ENCODE measurements around the gene OR1I1. TPM values are rescaled to one million over a fixed set of nuclear protein-coding genes. Genes with fewer than 3 reads are reported as not detected.
"Not testable (repeated sequence)": the region's sequence is repeated elsewhere in the genome, so short reads cannot be mapped to it uniquely, and the experiment has no call there.

Gene OR1I1
- total RNA-seq, 1 donor from 2014 or later, result not detected

- H3K36me3 Mint-ChIP-seq (ENCODE audit: low read depth, unreplicated experiment), result peaks cover 5% of the 10 kb centered on the region
- no peak overlapping the region for H3K4me3 Mint-ChIP-seq (ENCODE audit: unreplicated experiment)
- peaks cover 8% of the 10 kb centered on the region for H3K27me3 Mint-ChIP-seq (ENCODE audit: unreplicated experiment)
Observed at GRCh38 chr19:15050639-15051038, 31.4 kb upstream of the OR1I1 start.

DNA sequence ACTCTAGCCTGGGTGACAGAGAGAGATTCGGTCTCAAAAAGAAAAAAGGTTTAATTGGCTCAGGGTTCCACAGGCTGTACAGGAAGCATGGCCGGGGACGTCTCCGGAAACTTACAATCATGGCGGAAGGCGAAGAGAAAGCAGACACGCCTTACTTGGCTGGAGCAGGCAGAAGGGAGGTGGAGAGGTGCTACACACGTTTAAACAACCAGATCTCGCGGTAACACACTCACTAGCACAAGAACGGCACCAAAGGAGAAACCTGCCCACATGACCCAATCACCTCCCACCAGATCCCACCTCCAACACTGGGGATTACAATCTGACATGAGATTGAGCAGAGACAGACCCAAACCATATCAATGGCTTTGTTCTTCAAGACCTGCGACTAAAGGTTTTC lies 20.0 kb upstream of the OR1I1 start:
- Mint-ChIP-seq H3K9me3 (ENCODE audit: unreplicated experiment) (peaks cover 17% of the 10 kb centered on the region), H3K4me1 (ENCODE audit: unreplicated experiment) (no peaks in the 10 kb centered on the region), H3K36me3 (ENCODE audit: low read depth, unreplicated experiment) (no peaks in the 10 kb centered on the region), H3K27ac (ENCODE audit: unreplicated experiment) (no peak overlapping the region), H3K4me3 (ENCODE audit: unreplicated experiment) (no peak overlapping the region), H3K27me3 (ENCODE audit: unreplicated experiment) (peaks cover 2% of the 10 kb centered on the region)
- TF ChIP-seq, protein P1, sequence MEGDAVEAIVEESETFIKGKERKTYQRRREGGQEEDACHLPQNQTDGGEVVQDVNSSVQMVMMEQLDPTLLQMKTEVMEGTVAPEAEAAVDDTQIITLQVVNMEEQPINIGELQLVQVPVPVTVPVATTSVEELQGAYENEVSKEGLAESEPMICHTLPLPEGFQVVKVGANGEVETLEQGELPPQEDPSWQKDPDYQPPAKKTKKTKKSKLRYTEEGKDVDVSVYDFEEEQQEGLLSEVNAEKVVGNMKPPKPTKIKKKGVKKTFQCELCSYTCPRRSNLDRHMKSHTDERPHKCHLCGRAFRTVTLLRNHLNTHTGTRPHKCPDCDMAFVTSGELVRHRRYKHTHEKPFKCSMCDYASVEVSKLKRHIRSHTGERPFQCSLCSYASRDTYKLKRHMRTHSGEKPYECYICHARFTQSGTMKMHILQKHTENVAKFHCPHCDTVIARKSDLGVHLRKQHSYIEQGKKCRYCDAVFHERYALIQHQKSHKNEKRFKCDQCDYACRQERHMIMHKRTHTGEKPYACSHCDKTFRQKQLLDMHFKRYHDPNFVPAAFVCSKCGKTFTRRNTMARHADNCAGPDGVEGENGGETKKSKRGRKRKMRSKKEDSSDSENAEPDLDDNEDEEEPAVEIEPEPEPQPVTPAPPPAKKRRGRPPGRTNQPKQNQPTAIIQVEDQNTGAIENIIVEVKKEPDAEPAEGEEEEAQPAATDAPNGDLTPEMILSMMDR (IDR thresholded peaks at IDR 0.05; ENCODE audit: unreplicated experiment), result no peak
- DNase-seq (ENCODE audit: low spot score), result no peak

More at GRCh38 chr19:15050639-15051038, 31.4 kb upstream of the OR1I1 start:
- DNase-seq (ENCODE audit: low spot score), result no peak
- TF ChIP-seq, protein P1 (IDR thresholded peaks at IDR 0.05; ENCODE audit: unreplicated experiment), result no peak
- H3K27ac Mint-ChIP-seq (ENCODE audit: unreplicated experiment), result no peak overlapping the region
- H3K4me1 Mint-ChIP-seq (ENCODE audit: unreplicated experiment), result no peaks in the 10 kb centered on the region
- H3K9me3 Mint-ChIP-seq (ENCODE audit: unreplicated experiment), result no peaks in the 10 kb centered on the region

DNA sequence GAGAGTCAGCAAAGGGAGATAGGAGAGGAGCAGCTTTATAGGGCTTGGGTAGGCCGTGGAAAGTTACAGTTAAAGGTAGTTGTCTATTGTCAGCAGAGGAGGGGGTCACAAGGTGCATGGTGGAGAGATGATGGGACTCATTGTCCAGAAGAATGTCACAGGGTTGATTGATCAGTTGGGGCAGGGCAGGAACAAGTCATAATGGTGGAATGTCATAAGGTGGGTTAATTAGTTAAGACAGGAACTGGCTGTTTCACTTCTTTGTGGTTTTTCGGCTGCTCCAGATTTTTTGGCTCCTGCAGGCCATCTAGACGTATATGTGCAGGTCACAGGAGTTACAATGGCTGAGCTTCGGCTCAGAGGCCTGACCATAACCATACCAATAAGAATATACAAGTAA lies 11.6 kb upstream of the OR1I1 start:
- DNase-seq (ENCODE audit: low spot score); H3K4me3 Mint-ChIP-seq (ENCODE audit: unreplicated experiment); H3K27me3 Mint-ChIP-seq (ENCODE audit: unreplicated experiment); H3K27ac Mint-ChIP-seq (ENCODE audit: unreplicated experiment); H3K36me3 Mint-ChIP-seq (ENCODE audit: low read depth, unreplicated experiment); H3K9me3 Mint-ChIP-seq (ENCODE audit: unreplicated experiment); H3K4me1 Mint-ChIP-seq (ENCODE audit: unreplicated experiment): not testable (repeated sequence)

GRCh38 chr19:15072930-15073647 lies 8.9 kb upstream of the OR1I1 start:
- no peaks in the 10 kb centered on the region for H3K4me1 Mint-ChIP-seq (ENCODE audit: unreplicated experiment)
- H3K27ac Mint-ChIP-seq (ENCODE audit: unreplicated experiment), result no peak overlapping the region
- TF ChIP-seq, protein P1 (IDR thresholded peaks at IDR 0.05; ENCODE audit: unreplicated experiment), result no peak
- H3K36me3 Mint-ChIP-seq (ENCODE audit: low read depth, unreplicated experiment), result no peaks in the 10 kb centered on the region
- peaks cover 5% of the 10 kb centered on the region for H3K9me3 Mint-ChIP-seq (ENCODE audit: unreplicated experiment)
- peak; percentile 7 for DNase-seq (ENCODE audit: low spot score)
- no peak overlapping the region for H3K4me3 Mint-ChIP-seq (ENCODE audit: unreplicated experiment)
- H3K27me3 Mint-ChIP-seq (ENCODE audit: unreplicated experiment), result no peaks in the 10 kb centered on the region

DNA sequence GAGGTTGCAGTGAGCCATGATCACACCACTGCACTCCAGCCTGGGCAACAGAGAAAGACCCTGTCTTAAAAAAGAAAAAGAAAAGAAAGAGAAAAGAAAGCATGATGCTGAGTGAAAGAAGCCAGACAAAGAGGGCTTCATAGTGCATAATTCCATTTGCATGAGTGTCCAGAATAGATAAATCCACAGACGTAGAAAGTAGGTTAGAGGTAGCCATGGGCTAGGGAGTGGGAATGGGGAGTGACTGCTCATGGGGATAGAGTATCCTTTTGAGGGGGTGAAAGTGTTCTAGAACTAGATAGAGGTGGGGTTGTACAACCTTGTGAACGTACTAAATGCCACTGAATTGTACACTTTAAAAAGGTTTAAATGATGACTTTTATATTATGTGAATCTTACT lies 7.6 kb upstream of the OR1I1 start:
- Mint-ChIP-seq H3K36me3 (ENCODE audit: low read depth, unreplicated experiment) (no peaks in the 10 kb centered on the region), H3K27ac (ENCODE audit: unreplicated experiment) (no peak overlapping the region), H3K27me3 (ENCODE audit: unreplicated experiment) (no peaks in the 10 kb centered on the region), H3K4me1 (ENCODE audit: unreplicated experiment) (no peaks in the 10 kb centered on the region), H3K4me3 (ENCODE audit: unreplicated experiment) (no peak overlapping the region), H3K9me3 (ENCODE audit: unreplicated experiment) (peaks cover 5% of the 10 kb centered on the region)
- TF ChIP-seq, protein P1 (IDR thresholded peaks at IDR 0.05; ENCODE audit: unreplicated experiment), result no peak
- no peak for DNase-seq (ENCODE audit: low spot score)
